Epithelial cell of esophagus (primary cell): ENCODE measurements around the gene ABHD5.

Source experiments
- DNase-seq: peaks from one replicate; pipeline ENCODE4 v3.0.0; 2010; ENCODE audit warnings: low read depth
- H3K4me3 ChIP-seq: 2 replicates; pipeline ENCODE4 v1.5.1; 2011; ENCODE audit warnings: mild to moderate bottlenecking, low read length, control low read depth
- CTCF ChIP-seq: IDR thresholded peaks from 2 replicates; pipeline ENCODE4 v1.5.1; 2011; ENCODE audit warnings: low read depth, mild to moderate bottlenecking, low read length, control low read depth, inconsistent platforms; ENCODE audit not compliant: insufficient read depth; ENCODE audit errors: missing control alignments

The ABHD5 gene

GRCh38 chr3:43770426-43771103 lies 79.8 kb downstream of the ABHD5 start:
- peak; percentile 24 for DNase-seq
- TF ChIP-seq CTCF = no peak
- H3K4me3 ChIP-seq = no peak overlapping the region

GRCh38 chr3:43771610-43772009 lies 80.9 kb downstream of the ABHD5 start:
- no peak for TF ChIP-seq CTCF

GRCh38 chr3:43773273-43774094 lies 82.7 kb downstream of the ABHD5 start:
- peak; percentile 42 for DNase-seq
- H3K4me3 ChIP-seq = no peak overlapping the region
- no peak for TF ChIP-seq CTCF

More at GRCh38 chr3:43771610-43772009, 80.9 kb downstream of the ABHD5 start:
- DNase-seq = no peak
- H3K4me3 ChIP-seq = no peak overlapping the region

- TF ChIP-seq CTCF = no peak
- H3K4me3 ChIP-seq = no peak overlapping the region
- DNase-seq = no peak
Observed at GRCh38 chr3:43774799-43775198, 84.1 kb downstream of the ABHD5 start.

GRCh38 chr3:43776101-43776500 lies 85.4 kb downstream of the ABHD5 start:
- DNase-seq = no peak
- H3K4me3 ChIP-seq = no peak overlapping the region
- TF ChIP-seq CTCF = no peak

- TF ChIP-seq CTCF = no peak
- no peak overlapping the region for H3K4me3 ChIP-seq
- no peak for DNase-seq
Observed at GRCh38 chr3:43779850-43780249, 89.1 kb downstream of the ABHD5 start.

- no peak for TF ChIP-seq CTCF
- H3K4me3 ChIP-seq = no peak overlapping the region
- no peak for DNase-seq
Observed at GRCh38 chr3:43782541-43782940, 91.8 kb downstream of the ABHD5 start.
